HG03342 (cell line): Measurements from ENCODE around the gene RASL10A.

Source experiments
- ATAC-seq: cut with Tn5 transposase; IDR thresholded peaks from one replicate; pipeline ENCODE4 v1.9.1; 2021; ENCODE audit warnings: mild to moderate bottlenecking, moderate library complexity; ENCODE audit not compliant: unreplicated experiment

RASL10A gene

DNA sequence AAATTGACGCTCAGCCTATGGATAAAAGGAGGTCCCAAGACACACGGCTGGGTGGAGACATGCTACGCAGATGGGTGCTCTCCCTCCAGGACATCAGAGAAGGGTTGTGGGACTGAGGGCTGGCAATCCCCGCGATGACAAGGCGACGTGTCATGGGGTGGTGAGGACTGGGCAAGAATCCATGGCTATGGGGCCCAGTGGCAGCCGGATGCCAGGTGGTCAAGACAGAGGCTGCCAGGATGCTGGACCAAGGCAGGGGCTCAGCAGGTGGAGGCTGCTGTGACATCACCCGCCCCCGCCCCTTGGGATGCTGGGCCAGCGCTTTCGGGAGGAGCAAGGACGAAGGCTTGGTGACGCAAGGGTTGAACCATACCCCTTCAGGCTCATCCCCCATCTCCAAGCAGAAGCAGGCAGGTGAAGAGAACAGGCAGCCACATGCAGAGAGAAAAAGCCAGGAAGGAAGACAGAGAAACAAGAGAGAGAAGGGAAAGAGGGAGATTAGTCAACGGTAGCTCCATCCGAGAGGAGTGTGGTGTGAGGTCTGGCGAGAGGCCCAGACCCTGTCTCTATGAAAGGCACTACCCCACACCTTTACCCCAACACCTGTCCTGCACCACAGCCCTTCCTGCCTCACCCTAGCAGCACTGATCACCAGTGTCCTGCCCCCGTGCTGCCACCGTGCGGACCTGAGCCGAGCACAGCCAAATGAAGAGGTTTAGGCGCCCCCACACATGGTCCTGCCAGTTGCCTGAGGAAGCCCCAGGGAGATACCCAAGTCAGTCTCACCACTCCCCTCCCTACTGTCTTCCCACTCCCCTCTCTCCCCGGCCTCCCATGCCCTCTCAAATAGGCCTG lies 24.1 kb upstream of the RASL10A start:
- no peak for ATAC-seq

DNA sequence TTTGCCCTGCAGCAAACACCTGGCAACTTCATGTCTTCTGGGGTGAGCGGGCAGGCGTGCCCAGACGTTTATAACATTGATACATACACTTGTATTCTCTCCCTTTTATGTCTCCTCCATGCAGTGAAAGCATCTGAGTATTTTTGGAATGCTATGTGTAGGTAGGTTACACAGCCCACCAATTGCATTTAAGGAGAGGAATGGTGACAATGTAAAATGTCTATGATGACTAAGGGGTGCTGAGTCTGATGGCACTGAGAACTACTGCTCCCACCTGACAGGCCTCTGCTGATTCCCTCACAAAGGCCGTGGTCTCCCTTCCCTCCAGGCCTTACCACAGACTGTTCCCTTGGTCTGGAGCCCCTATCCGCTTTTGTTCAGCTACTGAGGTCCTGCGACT lies 22.9 kb upstream of the RASL10A start:
- no peak for ATAC-seq

DNA sequence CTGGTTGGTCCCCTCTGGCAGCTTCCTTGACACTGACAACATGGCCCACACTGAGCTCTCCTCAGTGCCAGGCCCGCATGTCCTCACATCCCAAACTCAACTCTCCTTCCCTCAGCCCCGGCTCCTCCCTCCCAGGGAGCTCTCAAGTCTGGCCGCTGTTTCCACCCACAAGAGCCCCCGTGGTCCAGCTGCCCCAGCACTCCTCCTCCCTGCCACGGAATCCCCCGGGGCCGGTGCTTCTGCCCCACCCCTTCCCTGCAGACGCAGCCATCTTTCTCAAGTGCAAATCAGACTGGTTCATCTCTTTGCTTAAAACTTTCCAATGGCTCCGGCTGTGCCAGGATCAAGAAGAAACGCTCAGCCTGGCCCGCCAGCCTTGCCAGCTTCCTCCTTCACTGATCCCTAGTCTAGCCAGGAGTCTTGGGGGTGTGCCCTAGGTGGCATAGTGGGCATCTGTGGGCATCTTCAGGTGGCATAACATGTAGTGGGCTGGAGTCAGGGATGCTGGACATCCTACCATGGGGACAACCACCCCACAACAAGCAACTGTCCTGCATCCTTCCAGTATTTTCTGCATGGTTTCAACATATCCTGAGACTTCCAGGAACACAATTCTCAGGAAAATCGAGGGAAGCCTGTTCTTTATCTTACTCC lies 22.3 kb upstream of the RASL10A start:
- no peak for ATAC-seq

GRCh38 chr22:29336751-29337490 lies 21.4 kb upstream of the RASL10A start:
- ATAC-seq = no peak

DNA sequence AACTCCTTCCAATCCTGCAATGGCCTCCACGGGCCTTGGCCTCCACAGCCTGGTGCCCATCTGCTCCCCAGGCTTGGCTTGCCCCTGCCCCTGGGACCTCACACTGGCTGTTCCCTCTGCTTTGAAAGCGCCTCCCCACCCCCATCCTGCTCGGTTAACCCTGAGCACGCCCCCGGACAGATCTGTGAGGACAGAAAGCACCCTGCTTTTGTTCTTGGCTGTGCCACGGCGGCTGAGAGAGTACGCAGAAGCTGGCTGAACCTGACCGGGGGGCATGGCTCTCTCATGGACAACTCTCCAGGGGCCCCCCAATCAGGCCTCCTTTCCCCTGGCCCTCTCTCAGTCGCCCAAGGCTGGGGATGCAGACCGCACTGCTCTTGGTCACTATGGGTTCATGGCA lies 20.2 kb upstream of the RASL10A start:
- ATAC-seq = no peak

- no peak for ATAC-seq
These were observed 19.3 kb upstream of the RASL10A start for GRCh38 chr22:29334696-29335344.

DNA sequence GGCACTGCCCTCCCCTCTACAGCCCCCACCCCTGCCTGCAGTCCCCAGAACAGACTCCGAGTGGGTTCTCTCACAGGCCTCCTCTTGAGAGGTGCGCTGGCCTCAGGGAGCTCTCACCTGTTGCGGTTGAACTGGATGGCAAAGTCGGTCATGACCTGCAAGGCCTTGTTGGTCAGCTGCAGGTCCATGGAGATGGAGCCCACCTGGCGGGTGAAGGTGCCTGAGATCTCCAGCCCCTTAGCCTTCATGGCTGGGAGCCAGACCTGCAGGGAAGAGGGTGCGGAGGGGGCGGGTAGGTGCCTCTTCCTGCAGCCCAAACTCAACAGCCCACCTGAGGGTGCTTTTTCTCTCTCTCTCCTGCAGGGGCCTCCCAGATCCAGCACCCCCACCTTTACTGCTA lies 18.7 kb upstream of the RASL10A start:
- no peak for ATAC-seq

GRCh38 chr22:29332886-29333496 lies 17.5 kb upstream of the RASL10A start:
- no peak for ATAC-seq

- no peak for ATAC-seq
These were observed 16.3 kb upstream of the RASL10A start for GRCh38 chr22:29331658-29332300.

DNA sequence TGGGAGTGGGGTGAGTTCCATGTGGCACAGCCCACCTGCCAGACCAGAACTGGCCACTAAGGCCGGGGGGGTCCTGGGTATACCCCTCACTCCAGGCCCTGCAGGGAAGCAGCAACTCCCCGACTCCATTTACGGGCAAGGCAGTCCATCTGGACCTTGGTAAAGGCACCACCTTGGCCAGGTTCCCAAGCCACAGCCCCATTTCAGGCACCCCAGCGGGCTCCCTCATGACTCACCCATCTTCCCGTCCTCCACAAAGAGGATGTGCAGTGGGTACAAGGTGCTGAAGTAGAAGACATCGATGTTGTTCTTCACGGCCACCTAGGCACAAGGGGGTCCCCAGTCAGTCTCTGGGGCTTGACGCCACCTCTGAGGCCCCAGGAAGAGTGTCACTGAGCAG lies 15.7 kb upstream of the RASL10A start:
- no peak for ATAC-seq

DNA sequence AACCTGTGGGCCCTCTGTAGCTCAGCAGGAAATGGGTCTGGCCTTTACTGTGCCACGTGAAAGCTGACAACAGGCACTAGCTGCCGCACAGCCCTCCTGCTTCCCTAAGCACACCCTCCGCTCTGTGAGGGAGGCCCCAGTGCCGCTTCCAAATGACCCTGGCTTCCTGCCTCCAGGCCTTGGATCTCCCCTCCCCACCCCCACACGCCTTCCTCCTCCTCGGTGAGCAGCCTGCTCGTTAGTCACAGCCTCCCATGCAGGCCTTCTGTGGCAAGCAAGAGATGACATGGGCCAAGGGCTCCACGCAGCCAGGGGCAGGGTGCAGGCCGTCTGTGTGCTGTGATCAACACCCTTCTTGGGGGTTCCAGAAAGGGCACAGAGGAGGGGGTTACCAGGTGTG lies 15.3 kb upstream of the RASL10A start:
- no peak for ATAC-seq

DNA sequence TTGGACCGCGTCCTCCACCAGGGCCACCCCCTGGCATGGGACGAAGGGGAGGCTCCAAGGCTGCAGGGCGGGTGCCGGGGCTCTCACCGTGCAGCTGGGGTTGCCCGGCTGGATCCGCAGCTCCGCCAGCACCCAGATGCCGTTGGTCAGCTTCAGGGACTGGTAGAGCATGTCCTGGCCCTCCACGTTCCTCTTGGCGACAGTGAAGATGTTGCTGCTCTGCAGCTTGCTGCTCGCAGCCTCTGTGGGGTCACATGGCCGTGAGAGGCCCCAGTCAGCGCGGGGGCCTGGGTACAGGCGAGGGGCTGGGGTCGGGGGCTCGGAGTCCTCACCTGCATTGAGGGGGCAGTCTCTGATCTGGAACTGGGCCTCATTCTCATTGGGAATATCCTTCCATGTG lies 14.8 kb upstream of the RASL10A start:
- ATAC-seq = no peak

- no peak for ATAC-seq
These were observed 14.1 kb upstream of the RASL10A start for GRCh38 chr22:29329581-29329980.

DNA sequence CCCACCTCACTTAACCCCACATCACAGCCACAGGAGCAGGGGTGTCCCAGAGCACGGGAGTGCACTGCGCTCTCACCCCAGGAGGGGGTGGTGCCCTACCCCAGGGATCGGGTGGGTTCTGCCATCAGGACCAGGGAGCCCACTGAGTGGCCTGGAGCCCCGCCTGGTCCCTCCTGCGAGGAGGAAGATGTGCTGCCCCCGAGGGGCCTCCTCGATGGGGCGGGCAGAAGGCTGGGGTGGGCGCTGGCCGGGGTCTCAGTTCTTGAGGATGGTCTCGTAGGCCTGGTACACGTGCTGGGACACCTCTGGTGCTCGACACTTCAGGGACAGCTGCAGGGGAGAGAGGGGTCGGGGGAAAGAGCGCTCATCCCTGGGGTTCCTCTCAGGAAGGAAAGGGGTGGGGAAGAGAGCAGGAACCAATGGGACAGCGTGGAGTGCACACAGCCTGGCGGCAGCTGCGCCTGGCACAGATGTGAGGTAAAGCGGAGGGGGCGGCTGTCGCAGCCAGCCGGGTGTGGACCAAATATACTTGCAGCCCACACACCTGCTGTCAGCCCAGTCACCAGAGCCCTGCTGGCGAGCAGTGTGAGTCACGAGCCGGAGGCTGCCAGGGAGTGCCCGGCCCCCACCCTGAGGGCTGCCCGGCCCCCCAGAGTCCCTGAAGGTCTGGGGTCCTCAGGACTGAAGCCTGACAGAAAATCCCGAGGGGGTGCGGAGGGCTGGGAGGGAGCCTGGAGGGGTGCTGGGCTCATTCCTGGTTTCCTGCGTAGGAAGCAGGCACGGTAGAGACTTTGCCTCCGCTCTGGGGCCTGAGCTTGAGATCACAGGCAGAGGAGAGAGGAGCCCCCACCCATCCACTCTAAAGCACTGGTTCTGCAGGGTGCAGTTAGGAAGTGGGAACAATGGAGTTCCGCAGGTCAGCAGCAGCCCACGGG lies 13.3 kb upstream of the RASL10A start:
- ATAC-seq = no peak

DNA sequence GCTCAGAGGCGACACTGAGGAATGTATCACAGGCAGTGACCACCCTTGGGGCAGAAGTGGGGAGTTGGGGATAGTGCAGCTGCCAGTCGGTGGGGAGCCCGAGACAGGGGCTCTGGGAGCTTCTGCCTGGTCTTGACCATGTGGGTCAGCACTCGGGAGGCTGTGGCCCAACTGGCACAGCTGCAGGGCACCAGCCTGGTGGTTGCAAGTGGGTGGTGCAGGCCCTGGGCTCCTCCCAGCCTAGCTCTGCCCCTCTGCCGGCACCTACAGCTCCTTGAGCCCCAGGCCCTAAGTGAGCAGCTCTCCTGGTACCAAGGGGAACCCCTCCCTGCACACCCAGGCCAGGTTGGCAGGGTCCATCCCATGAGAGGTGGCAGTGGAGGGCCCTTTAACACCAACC lies 12.6 kb upstream of the RASL10A start:
- ATAC-seq = no peak

DNA sequence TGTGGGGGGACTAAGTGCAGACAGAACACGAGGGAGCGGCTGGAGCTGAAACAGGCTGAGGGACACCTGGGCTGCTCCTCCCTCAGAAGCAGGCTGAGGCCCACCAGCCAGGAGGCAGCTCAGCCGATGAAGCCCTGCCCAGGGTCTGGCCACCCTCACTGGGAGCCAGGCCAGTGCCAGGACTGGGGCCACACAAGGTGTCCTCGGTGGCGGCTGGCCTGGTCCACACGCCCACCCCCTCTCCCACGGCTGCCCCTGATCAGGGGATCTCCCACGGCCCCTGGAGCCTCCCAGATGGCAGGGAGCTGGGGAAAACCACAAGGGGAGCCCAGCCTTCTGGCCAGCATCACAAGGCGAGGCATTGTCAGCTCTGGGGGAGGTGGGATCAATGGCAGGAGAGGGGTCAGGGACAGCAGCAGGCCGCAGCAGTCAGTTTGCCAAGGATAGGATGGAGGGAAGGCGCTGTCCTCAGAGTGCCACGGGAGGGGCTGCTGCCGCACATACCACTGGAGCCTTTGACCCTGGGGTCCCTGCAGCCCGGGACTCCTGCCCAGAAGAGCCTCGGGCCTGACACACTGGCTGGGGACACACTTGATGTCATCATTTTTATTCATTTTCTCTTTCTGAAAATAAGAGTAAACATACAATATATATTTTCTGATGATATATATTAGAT lies 11.7 kb upstream of the RASL10A start:
- no peak for ATAC-seq

GRCh38 chr22:29326481-29326880 lies 11.0 kb upstream of the RASL10A start:
- no peak for ATAC-seq

- ATAC-seq = no peak
These were observed 10.4 kb upstream of the RASL10A start for GRCh38 chr22:29325785-29326315.
